Bronchial epithelial cell (primary cell): ENCODE measurements around the gene HPCAL4. TPM values are rescaled to one million over a fixed set of nuclear protein-coding genes. Genes with fewer than 3 reads are reported as not detected.
A peak's percentile ranks its signal among the peaks of the same experiment; 100 is the strongest.

ENCODE experiments used
- DNase-seq: peaks from one replicate; pipeline ENCODE4 v3.0.0-alpha.2; 2010; ENCODE audit warnings: low read depth
- FAIRE-seq: peaks from 2 replicates; lab custom pipeline; 2011; peaks lifted over from hg19 to GRCh38; lab: Jason Lieb, UNC
- H3K27me3 ChIP-seq: 2 replicates; pipeline ENCODE4 v1.5.1; 2011; ENCODE audit warnings: low read length; ENCODE audit not compliant: control insufficient read depth, insufficient read depth
- H3K36me3 ChIP-seq: 2 replicates; pipeline ENCODE4 v1.5.1; 2011; ENCODE audit warnings: low read length; ENCODE audit not compliant: control insufficient read depth, insufficient read depth
- H3K4me3 ChIP-seq: 2 replicates; pipeline ENCODE4 v1.5.1; 2011; ENCODE audit warnings: mild to moderate bottlenecking, low read depth, low read length, control low read depth
- total RNA-seq: library from RNA; depleted of rRNA; stranded (reverse); fragments of >200 nt; gene quantifications from 2 replicates; pipeline ENCODE4 v1.2.1, GENCODE V29; 2014
- TF ChIP-seq, protein P1 (sequence below): IDR thresholded peaks from 2 replicates; pipeline ENCODE4 v1.5.1; 2011; ENCODE audit warnings: mild to moderate bottlenecking, moderate library complexity, low read length, control low read depth, inconsistent platforms; ENCODE audit not compliant: insufficient read depth, severe bottlenecking

Gene HPCAL4
- under 0.01 TPM in 2 replicates for total RNA-seq

DNA sequence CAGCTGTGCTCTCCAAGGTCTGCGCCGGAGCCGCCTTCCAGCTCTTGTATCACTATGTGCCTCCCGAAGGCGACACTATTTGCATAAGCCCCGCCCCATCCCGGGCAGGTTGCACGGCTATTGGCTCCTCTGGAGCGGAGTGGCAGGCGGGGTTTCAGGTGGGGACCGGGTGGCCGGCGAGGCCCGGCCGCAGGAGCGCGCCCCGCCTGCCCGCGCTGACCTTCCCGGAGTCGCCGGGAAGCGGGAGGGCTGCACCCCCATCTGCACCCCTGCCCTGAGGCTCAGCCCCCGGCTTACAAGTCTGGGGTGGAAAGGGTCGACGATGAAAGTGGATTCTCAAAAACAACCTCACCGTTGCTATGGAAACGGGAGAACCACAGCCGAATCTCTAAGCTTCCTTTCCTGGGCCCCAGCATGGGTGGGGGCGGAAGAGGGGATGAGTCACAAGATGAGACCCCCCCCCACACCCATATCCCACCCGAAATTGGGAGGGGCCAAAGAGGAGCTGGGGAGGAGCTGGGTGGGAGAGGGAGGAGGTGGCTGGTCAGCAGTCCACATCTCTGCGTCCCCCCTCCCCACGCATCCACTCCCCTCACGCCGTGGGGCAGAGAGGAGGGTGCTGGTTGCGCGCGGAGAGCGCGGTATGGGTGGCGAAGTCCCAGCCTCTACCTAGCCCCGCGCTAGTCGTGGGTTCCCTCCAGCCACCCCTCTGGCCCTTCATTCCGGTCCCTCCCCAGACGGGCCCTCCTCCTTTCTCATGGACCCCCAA is at the start of gene HPCAL4:
HPCAL4 (minus strand) TSS at position 51 of the 769 bp plus-strand sequence. CDS start 6,830 bp downstream, outside the sequence.
- TF ChIP-seq, protein P1, sequence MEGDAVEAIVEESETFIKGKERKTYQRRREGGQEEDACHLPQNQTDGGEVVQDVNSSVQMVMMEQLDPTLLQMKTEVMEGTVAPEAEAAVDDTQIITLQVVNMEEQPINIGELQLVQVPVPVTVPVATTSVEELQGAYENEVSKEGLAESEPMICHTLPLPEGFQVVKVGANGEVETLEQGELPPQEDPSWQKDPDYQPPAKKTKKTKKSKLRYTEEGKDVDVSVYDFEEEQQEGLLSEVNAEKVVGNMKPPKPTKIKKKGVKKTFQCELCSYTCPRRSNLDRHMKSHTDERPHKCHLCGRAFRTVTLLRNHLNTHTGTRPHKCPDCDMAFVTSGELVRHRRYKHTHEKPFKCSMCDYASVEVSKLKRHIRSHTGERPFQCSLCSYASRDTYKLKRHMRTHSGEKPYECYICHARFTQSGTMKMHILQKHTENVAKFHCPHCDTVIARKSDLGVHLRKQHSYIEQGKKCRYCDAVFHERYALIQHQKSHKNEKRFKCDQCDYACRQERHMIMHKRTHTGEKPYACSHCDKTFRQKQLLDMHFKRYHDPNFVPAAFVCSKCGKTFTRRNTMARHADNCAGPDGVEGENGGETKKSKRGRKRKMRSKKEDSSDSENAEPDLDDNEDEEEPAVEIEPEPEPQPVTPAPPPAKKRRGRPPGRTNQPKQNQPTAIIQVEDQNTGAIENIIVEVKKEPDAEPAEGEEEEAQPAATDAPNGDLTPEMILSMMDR, result no peak
- DNase-seq (peak; percentile 72), FAIRE-seq (no peak)
- H3K27me3 ChIP-seq, result peaks cover 15% of the 10 kb centered on the region
- peak within 1 kb of the TSS; percentile 19 for H3K4me3 ChIP-seq
- H3K36me3 ChIP-seq, result no peaks in the 10 kb centered on the region

DNA sequence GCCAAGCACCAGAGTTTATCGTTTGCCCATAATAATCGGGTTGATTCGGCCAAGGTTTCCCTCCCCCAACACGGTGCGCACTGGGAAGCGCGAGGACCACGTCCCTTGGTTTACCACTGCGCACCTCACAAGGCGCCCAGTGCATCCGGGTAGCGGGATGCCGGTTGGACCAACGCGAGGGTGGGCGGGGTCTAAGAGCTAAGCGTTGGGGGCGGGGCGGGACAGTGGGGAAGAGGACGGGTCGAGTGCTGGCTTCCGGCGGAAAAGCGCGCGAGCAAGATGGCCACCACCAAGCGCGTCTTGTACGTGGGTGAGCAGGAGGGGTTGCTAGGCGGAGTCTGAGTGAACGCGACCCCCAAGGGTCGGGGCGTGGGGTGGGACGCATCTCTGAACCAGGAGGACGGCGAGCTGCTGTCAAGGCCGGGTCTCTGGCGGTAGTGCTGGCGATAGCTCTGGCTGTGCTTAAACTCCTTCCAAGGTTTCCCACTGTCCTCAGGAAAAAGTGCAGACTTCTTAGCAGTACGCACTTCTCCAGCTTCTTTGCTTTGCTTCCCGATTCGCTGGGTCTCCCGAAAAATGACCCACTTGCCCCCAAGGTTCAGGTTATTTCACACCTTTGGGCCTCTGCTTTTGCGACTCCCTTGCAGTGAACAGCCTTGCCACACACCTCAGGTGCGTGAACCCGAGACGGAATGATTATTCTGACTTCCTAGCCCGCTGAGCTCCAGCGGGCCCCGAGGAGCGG is 47.6 kb upstream of the HPCAL4 start, which contains the start of gene PPIE:
PPIE (plus strand) TSS at position 261 of the 745 bp plus-strand sequence; CDS start at position 280, 19 bp downstream.
- no peak for FAIRE-seq
- Histone ChIP-seq H3K4me3 (peak within 1 kb of the TSS; percentile 76), H3K36me3 (peaks cover 9% of the 10 kb centered on the region), H3K27me3 (no peaks in the 10 kb centered on the region)
- TF ChIP-seq, protein P1, result no peak
- DNase-seq, result peak; percentile 77

DNA sequence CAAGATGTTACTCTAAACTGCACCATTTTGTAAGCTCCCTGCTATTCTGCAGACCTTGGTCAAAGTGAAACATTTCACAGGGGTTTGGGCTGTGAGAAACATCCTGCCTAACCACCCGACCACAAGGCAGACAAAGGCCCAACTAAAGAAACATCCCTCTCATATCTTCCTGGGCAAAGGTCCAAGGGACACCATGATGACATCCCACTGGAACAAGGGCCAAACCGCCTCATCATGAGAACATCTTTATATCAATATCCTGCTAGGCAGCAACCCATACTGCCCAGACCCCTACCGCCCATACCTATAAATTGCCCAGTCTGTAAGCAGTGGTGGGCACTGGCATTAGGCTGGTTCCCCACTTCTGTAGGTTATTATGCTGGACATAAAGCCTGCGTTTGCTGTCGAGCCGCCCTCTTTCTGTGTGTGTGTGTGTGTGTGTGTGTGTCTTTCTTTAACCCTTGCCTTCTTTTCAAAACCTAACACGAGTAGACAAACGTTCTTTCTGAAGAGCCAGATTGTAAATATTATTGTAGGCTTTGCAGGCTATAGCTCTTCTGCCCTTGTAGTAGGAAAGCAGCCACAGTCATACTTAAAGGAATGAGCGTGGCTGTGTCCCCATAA is 46.4 kb upstream of the HPCAL4 start:
- FAIRE-seq (no peak), DNase-seq (no peak)
- Histone ChIP-seq H3K4me3 (no peak overlapping the region), H3K36me3 (peaks cover 3% of the 10 kb centered on the region), H3K27me3 (no peaks in the 10 kb centered on the region)
- TF ChIP-seq, protein P1, result no peak

DNA sequence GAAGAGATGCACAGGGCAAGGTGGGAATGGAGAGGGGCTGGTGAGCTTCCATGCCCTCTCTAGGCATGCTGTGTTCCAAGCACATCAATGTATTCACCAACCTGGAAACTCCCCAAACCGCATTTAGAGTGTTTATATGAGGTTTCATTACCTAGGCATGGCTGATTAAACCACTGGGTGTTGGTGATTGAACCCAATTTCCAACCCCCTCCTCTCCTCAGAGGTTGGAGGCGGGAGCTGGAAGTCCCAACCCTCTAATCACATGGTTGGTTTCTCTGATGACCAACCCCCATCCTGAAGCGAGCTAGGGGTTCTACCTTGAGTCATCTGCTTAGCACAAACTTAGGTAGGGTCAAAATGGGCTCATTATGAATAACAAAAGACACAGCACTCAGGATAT is 44.5 kb upstream of the HPCAL4 start:
- no peak overlapping the region for H3K4me3 ChIP-seq
- no peaks in the 10 kb centered on the region for H3K27me3 ChIP-seq
- DNase-seq (peak; percentile 18), FAIRE-seq (no peak)
- TF ChIP-seq, protein P1, result no peak
- H3K36me3 ChIP-seq, result no peaks in the 10 kb centered on the region

DNA sequence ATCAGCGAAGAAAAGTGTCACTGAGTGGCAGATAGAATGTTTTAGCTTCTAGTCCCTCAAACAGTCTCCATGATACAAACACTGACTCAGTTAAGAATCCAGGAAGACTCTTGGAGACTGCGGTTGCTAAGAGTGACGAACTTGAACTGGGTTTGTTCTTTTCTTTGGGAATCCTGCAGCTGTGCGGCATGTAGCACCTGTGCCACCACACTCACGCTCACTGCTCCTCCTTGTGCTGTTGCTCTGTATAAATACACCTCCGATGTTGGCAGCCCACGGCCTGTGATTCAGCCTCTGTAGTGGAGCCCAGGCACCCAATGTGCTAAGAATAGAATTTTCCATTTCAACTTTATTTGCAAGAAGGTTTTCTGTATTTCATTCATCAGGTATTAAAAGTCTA is 41.9 kb upstream of the HPCAL4 start:
- Histone ChIP-seq H3K4me3 (no peak overlapping the region), H3K36me3 (no peaks in the 10 kb centered on the region), H3K27me3 (no peaks in the 10 kb centered on the region)
- TF ChIP-seq, protein P1, result no peak
- DNase-seq, result peak; percentile 53
- peak; percentile 68 for FAIRE-seq
